K562 (cell line): ENCODE data around the gene MAML1. TPM values are rescaled to one million over a fixed set of nuclear protein-coding genes. Genes with fewer than 3 reads are reported as not detected.

Experiments
- CTCFL ChIP-seq: IDR thresholded peaks from 2 replicates; pipeline ENCODE4 v1.6.1; 2011; ENCODE audit warnings: borderline replicate concordance, low read depth, mild to moderate bottlenecking, moderate library complexity, low read length; ENCODE audit not compliant: insufficient read depth, poor library complexity, severe bottlenecking
- ELF2 ChIP-seq: fragments of 250-450 bp; sonication (Bioruptor Pico); IDR thresholded peaks from 2 replicates; pipeline ENCODE4 v1.5.0; 2021; ENCODE audit warnings: mild to moderate bottlenecking
- FOXP4 ChIP-seq: sonication (generic); formaldehyde crosslinking; IDR thresholded peaks from 2 replicates; pipeline ENCODE4 v1.8.0; 2022; ENCODE audit warnings: mild to moderate bottlenecking, missing genetic modification reagents, borderline replicate concordance
- GABPB1 ChIP-seq: sonication (generic); formaldehyde crosslinking; IDR thresholded peaks from 2 replicates; pipeline ENCODE4 v1.8.0; 2022; ENCODE audit warnings: mild to moderate bottlenecking, missing genetic modification reagents
- HMGXB4 ChIP-seq: sonication (generic); formaldehyde crosslinking; IDR thresholded peaks from 2 replicates; pipeline ENCODE4 v1.8.1; 2023; ENCODE audit warnings: mild to moderate bottlenecking, missing genetic modification reagents
- MBD1 ChIP-seq: fragments of 250-450 bp; sonication (Bioruptor Pico); IDR thresholded peaks from 2 replicates; pipeline ENCODE4 v1.8.0; 2022; ENCODE audit warnings: inconsistent platforms
- MTA3 ChIP-seq: fragments of 450-650 bp; formaldehyde crosslinking; IDR thresholded peaks from 2 replicates; pipeline ENCODE4 v1.6.1; 2017; ENCODE audit warnings: mild to moderate bottlenecking, borderline replicate concordance
- NBN ChIP-seq: fragments of 450-650 bp; IDR thresholded peaks from 2 replicates; pipeline ENCODE4 v1.6.1; 2016; ENCODE audit warnings: low read depth, mild to moderate bottlenecking
- NONO ChIP-seq, 2 experiments: fragments of 200-400 bp in 1 of 2; fragments of 450-650 bp in 1 of 2; formaldehyde crosslinking in 1 of 2; IDR thresholded peaks; 2 replicates each; pipeline ENCODE4 v1.6.1; 2017; ENCODE audit warnings: low read depth in 2 of 2, mild to moderate bottlenecking in 2 of 2, moderate library complexity in 2 of 2, low read length in 1 of 2
- POLR2G ChIP-seq: fragments of 200-400 bp; formaldehyde crosslinking; IDR thresholded peaks from 2 replicates; pipeline ENCODE4 v1.6.1; 2017; ENCODE audit warnings: low read depth, mild to moderate bottlenecking, antibody characterized with exemption, low read length, moderate library complexity
- RBFOX2 ChIP-seq: fragments of 200-400 bp; formaldehyde crosslinking; IDR thresholded peaks from 2 replicates; pipeline ENCODE4 v1.6.1; 2017; ENCODE audit warnings: low read depth, mild to moderate bottlenecking, low read length, moderate library complexity
- RBM17 ChIP-seq: fragments of 200-400 bp; formaldehyde crosslinking; IDR thresholded peaks from 2 replicates; pipeline ENCODE4 v1.6.1; 2017; ENCODE audit warnings: low read depth, mild to moderate bottlenecking, low read length, borderline replicate concordance
- USF1 ChIP-seq: sonication (generic); formaldehyde crosslinking; IDR thresholded peaks from 2 replicates; pipeline ENCODE4 v1.9.0; 2022; ENCODE audit warnings: mild to moderate bottlenecking, missing genetic modification reagents
- ZBED1 ChIP-seq: IDR thresholded peaks from 2 replicates; pipeline ENCODE4 v1.6.1; 2014
- ZNF24 ChIP-seq: fragments of 450-650 bp; IDR thresholded peaks from 2 replicates; pipeline ENCODE4 v1.6.1; 2016
- ZNF316 ChIP-seq: fragments of 450-650 bp; IDR thresholded peaks from 2 replicates; pipeline ENCODE4 v1.6.1; 2016
- ZNF398 ChIP-seq: fragments of 250-450 bp; sonication (Bioruptor Pico); IDR thresholded peaks from 2 replicates; pipeline ENCODE4 v1.8.0; 2021; ENCODE audit warnings: moderate library complexity, mild to moderate bottlenecking, inconsistent platforms
- ZNF830 ChIP-seq: fragments of 250-450 bp; sonication (Bioruptor Pico); IDR thresholded peaks from 2 replicates; pipeline ENCODE4 v1.5.0; 2021; ENCODE audit warnings: mild to moderate bottlenecking
- polyA plus RNA-seq, 8 experiments: library from polyadenylated mRNA; depleted of rRNA in 4 of 8; stranded (reverse) in 5 of 8; unstranded in 3 of 8; fragments of >200 nt; fragmentation: Nextera tagmentation in 2 of 8; fragmentation: Illumina TruSeq in 1 of 8; extraction: Ambion mirVana in 2 of 8; extraction: Trizol in 1 of 8; gene quantifications; 2 replicates each; pipeline versions ENCODE4 v1.2.1 to v1.2.3, GENCODE V29; 2011 to 2014; ENCODE audit warnings: inconsistent platforms in 1 of 8, missing spikeins in 1 of 8
- total RNA-seq, 7 experiments: library from RNA; depleted of rRNA in 6 of 7; stranded (reverse); fragments of >200 nt in 6 of 7; fragmentation: Illumina TruSeq in 2 of 7; extraction: Trizol in 2 of 7; gene quantifications; 2 replicates each; pipeline versions ENCODE4 v1.2.1 to v1.2.3, GENCODE V29; 2011 to 2021; ENCODE audit warnings: low replicate concordance in 1 of 7

MAML1 gene
- total and polyA plus RNA-seq, 9 of the 15 experiments (the other 6 are each of a cell fraction or from before 2014, with no cell fraction given), result 0.32 to 18.4 (median 7.0) TPM

- TF ChIP-seq MBD1 (CRISPR knock-in tag) (no peak), HMGXB4 (CRISPR knock-in tag) (no peak), CTCFL (no peak), MTA3 (peak; percentile 67; the same call in 1 of the 2 replicates), ZNF24 (0 out of 2 replicates have a peak, but pooled peaks have one; percentile 29), NONO (IDR thresholded peaks at IDR 0.05; ENCODE audit: low read depth in 2 of 2, low read length in 1 of 2) (no peak), NBN (peak; percentile 47; the same call in 1 of the 2 replicates), ELF2 (CRISPR knock-in tag) (no peak), USF1 (CRISPR knock-in tag) (no peak), GABPB1 (no peak), ZNF830 (CRISPR knock-in tag) (no peak), RBM17 (no peak), RBFOX2 (no peak), ZBED1 (no peak), POLR2G (no peak), ZNF398 (no peak), FOXP4 (CRISPR knock-in tag) (no peak), ZNF316 (peak; percentile 35; the same call in 1 of the 2 replicates)
Observed at GRCh38 chr5:179700401-179700918, 32.2 kb upstream of the MAML1 start (continued).
